A673 (cell line): ENCODE measurements around the gene CAMKK2.
"Not testable (repeated sequence)": the region's sequence is repeated elsewhere in the genome, so short reads cannot be mapped to it uniquely, and the experiment has no call there.

Experiments used
- CTCF ChIP-seq: fragments of 300-800, 200-600 bp; sonication (generic); conservative IDR thresholded peaks from 2 replicates; pipeline ENCODE4 v1.5.1; 2017; ENCODE audit warnings: low read depth, mild to moderate bottlenecking, antibody characterized with exemption, low read length, moderate library complexity, mixed read lengths
- EZH2 ChIP-seq: fragments of 200-600 bp; sonication (generic); IDR thresholded peaks from 2 replicates; pipeline ENCODE4 v1.6.1; 2017; ENCODE audit warnings: borderline replicate concordance, low read depth, mild to moderate bottlenecking, mixed read lengths, antibody characterized with exemption, low read length; ENCODE audit not compliant: poor library complexity, severe bottlenecking

- not testable (repeated sequence) for TF ChIP-seq CTCF, EZH2
These were observed 13.7 kb upstream of the CAMKK2 start for GRCh38 chr12:121310231-121310630.
